H1 (cell line): ENCODE data around the gene URB2. TPM values are rescaled to one million over a fixed set of nuclear protein-coding genes. Genes with fewer than 3 reads are reported as not detected.

ENCODE experiments used
- EZH2 ChIP-seq: fragments of 200-600 bp; sonication (generic); IDR thresholded peaks from 2 replicates; pipeline ENCODE4 v1.7.1; 2012; ENCODE audit warnings: low read depth, mild to moderate bottlenecking, moderate library complexity, low read length, inconsistent platforms; ENCODE audit not compliant: severe bottlenecking
- HDAC6 ChIP-seq: IDR thresholded peaks from one replicate; pipeline ENCODE4 v1.7.1; 2012; ENCODE audit warnings: low read depth, mild to moderate bottlenecking, inconsistent platforms, low read length, moderate library complexity
- MAFK ChIP-seq: IDR thresholded peaks from 2 replicates; pipeline ENCODE4 v1.6.1; 2012; ENCODE audit warnings: low read depth, mild to moderate bottlenecking, improper control_type of control experiment, low read length
- POLR2AphosphoS5 ChIP-seq: IDR thresholded peaks from 2 replicates; pipeline ENCODE4 v1.6.1; 2011; ENCODE audit warnings: low read depth, low read length
- SAP30 ChIP-seq: fragments of 300-600 bp; sonication (generic); IDR thresholded peaks from 2 replicates; pipeline ENCODE4 v1.7.1; 2012; ENCODE audit warnings: low read length, moderate library complexity, mild to moderate bottlenecking, inconsistent platforms; ENCODE audit not compliant: insufficient read depth, insufficient replicate concordance
- polyA plus RNA-seq, 7 experiments: library from polyadenylated mRNA; depleted of rRNA in 3 of 7; stranded (reverse) in 5 of 7; unstranded in 2 of 7; fragments of >200 nt in 5 of 7; fragments of 200-250 nt in 2 of 7; gene quantifications; 1 replicate in 5 of 7; 2 replicates in 1 of 7; 4 replicates in 1 of 7; pipeline versions ENCODE4 v1.2.1 to v1.2.3, GENCODE V29; 2011 to 2013; ENCODE audit warnings: missing spikeins in 2 of 7, mixed read lengths in 2 of 7
- total RNA-seq: library from RNA; stranded (reverse); fragmentation: NEBNext Ultra II Directional; extraction: Animal tissue kit (Norgen Biotek cat#: 25700); gene quantifications from 2 replicates; pipeline ENCODE4 v1.2.1, GENCODE V29; 2021

The URB2 gene
- total and polyA plus RNA-seq, 2 of the 8 experiments (the other 6 are each of a cell fraction or from before 2014, with no cell fraction given) = 13.7 to 33.0 TPM

DNA sequence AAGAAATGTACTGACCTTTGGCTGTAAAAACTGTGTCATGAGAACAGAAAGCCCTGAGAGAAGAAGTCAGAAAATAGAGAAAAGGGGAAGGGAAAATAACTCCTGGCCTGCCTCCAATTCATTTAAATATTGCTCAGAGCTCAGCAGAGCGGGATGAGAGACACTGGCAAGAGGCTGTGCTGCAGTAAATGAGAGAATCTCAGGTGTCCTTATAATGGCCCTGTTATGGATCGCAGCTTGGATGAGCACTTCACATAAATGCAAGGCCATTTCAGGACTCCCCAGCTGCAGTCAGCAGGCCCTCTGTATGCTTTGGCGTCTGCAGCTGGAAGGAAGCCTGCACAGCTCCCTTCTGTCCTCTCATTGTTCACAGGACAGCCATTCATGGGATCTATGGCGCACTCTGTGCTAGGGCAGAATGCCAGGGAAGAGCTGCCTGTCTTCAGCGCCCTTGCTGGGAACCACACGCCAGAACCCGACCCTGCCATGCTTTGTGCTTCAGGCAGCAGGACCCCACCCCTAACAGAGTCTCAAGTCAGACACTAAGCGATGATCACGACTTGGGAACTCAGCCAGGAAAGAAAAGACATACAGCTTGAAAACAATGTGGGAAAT, 46.9 kb upstream of the URB2 start (continued):
- TF ChIP-seq HDAC6 (no peak), POLR2AphosphoS5 (no peak), MAFK (no peak), SAP30 (no peak), EZH2 (no peak)
